ENCODE data around the gene MAP3K8. TPM values are rescaled to one million over a fixed set of nuclear protein-coding genes. Genes with fewer than 3 reads are reported as not detected.

The MAP3K8 gene
- total RNA-seq, 1 experiment from 2014 or later = 0.32 TPM

GRCh38 chr10:30437031-30437841, 3.3 kb downstream of the MAP3K8 start:
- in situ Hi-C loops (cut with HindIII; ENCODE audit: low pct_unique_long_range_greater_than_20kb, low sequenced_read_pairs) = no loop called here
- no peak for DNase-seq (ENCODE audit: low read depth, low spot score)

DNA sequence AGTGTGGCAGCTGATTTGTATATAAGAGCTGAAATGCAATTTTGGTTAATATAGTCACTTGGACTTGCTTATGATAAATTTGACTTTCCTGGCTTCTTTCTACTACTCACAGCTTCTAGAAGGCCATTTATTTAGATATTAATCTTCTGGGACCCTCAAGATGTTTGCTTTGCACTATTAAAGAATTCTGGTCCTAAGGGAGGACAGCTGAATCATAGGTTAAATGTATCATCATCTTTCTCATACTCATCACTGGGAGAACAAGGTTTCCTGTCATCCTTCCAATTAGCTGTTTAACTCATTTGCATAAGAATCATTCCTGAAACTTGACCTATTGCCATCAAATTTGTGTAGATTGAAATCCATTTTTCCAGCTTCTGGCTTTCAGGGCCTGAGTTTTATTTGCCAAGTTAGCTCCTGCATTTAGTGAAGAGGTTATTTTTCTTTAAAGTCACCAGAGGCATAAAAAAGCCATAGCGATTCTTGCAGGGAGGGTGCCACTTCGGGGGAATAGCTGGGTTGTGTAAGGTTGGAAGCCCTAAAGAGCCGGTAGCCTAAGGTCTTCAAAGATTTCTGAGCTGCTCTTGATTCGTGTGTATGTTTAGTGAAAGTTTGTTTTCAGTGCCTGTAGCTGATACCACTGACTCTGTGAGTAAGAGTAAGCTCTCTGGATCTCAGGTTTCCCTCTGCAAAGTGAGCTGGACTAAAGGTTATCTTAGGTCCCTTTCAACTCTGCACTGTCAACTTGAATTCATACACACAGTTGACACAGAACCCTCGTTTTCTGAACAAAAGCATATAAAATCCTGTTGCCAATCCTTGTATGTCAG, 4.3 kb downstream of the MAP3K8 start:
- in situ Hi-C loops (cut with HindIII; ENCODE audit: low pct_unique_long_range_greater_than_20kb, low sequenced_read_pairs) = no loop called here
- no peak for DNase-seq (ENCODE audit: low read depth, low spot score)

- DNase-seq (ENCODE audit: low read depth, low spot score) = no peak
- in situ Hi-C loops (cut with HindIII; ENCODE audit: low pct_unique_long_range_greater_than_20kb, low sequenced_read_pairs) = no loop called here
Measured at GRCh38 chr10:30439931-30440330, 5.9 kb downstream of the MAP3K8 start.

- in situ Hi-C loops (cut with HindIII; ENCODE audit: low pct_unique_long_range_greater_than_20kb, low sequenced_read_pairs) = no loop called here
- no peak for DNase-seq (ENCODE audit: low read depth, low spot score)
Measured at GRCh38 chr10:30442019-30442606, 8.1 kb downstream of the MAP3K8 start.

GRCh38 chr10:30443049-30443448, 9.1 kb downstream of the MAP3K8 start:
- DNase-seq (ENCODE audit: low read depth, low spot score) = no peak
- in situ Hi-C loops (cut with HindIII; ENCODE audit: low pct_unique_long_range_greater_than_20kb, low sequenced_read_pairs) = no loop called here

DNA sequence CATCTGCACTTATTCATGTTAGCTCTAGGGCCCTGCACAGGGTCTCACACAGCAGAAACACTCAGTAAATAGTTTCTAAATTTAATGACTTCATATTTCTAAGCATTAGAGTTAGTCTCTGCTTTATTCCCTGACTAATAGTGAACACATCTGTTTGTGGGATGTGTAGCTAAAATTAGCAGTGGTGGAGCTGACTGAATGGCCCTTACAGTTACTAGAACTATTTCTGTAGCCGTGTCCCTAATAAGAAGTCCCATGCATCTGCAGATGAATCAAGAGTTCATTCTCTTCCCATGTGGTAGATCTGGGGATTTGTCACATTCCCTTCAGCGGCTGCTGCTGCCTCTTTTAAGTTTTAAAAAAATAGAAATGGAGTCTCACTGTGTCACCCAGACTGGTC, 11.7 kb downstream of the MAP3K8 start:
- in situ Hi-C loops (cut with HindIII; ENCODE audit: low pct_unique_long_range_greater_than_20kb, low sequenced_read_pairs) = no loop called here
- DNase-seq (ENCODE audit: low read depth, low spot score) = no peak

DNA sequence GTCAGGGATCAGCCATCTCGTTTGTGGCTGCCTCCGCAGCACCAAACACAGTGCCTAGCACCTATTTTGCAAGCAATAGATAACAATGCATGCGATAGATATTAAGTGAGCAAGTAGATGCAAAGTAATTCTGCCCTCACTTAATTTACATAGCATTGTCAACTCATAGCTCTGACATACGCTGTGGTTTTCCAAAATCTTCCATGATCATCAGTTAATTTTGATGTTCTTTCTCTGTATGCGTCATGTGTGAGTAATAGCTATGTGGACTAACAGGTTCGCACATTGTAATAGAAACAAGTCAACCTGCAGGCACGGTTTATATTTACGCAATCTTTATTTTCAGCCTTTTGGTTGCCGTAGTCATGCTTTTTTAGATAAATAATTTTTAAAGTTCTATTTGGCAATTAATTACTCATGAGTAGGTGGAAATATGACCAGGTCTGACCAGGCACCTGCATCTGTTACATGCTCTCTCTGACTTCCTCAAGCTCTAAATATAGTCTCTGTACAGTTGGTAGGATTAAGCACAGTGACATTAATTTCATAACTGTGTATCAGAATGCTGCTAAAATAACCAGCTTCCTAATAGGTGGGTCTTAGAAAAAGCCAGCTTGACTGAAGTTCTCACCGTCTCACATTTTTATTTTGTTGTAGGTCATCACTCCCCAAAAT, 13.3 kb downstream of the MAP3K8 start:
- DNase-seq (ENCODE audit: low read depth, low spot score) = no peak
- in situ Hi-C loops (cut with HindIII; ENCODE audit: low pct_unique_long_range_greater_than_20kb, low sequenced_read_pairs) = no loop called here

DNA sequence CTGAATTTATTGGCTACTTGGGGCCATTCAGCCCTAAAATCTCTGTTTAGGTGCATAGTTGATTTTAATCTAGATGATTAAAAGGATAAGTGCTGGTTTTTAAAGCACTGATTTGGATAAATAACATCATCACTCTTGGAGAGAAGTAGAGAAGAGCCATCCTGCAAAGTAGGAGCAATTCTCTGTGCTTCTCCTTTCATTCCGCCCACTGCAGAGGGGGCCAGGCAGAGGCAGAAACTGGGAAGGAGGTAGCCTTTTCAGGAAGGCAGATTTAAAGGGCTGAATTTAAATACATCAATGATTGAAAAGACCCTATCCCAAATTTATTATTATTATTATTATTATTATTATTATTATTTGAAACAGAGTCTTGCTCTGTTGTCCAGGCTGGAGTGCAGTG, 14.1 kb downstream of the MAP3K8 start:
- in situ Hi-C loops (cut with HindIII; ENCODE audit: low pct_unique_long_range_greater_than_20kb, low sequenced_read_pairs) = no loop called here
- DNase-seq (ENCODE audit: low read depth, low spot score) = no peak

DNA sequence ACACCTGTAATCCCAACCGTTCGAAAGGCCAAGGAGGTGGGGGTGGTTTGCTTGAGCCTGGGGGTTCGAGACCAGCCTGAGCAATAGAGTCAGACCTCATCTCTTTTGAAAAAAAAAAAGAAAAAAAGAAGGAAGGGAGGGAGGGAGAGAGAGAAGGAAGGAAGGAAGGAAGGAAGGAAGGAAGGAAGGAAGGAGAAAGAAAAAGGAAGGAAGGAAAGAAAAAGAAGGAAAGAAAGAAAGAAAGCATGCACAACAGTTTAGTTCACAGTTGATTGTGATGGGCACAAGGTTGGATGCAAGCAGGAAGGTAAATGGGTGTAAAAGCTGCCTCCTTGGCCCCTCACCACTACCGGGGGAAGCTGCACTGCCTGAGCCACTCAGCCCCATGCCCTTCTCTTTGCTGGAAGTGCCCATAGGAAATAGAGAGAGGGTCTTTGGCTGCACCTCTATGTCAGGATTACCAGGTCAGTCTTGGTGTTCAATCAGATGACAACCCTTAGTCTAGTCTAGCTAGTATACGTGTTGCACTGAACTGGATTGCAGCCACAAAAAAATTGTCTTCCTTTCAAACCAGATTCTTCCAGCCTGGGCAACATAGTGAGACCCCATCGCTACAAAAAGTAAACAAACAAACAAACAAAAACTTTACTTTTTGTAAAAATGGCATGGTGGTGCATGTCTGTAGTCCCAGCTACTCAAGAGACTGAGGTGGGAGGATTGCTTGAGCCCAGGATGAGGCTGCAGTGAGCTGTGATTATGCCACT, 20.0 kb downstream of the MAP3K8 start:
- no peak for DNase-seq (ENCODE audit: low read depth, low spot score)
- in situ Hi-C loops (cut with HindIII; ENCODE audit: low pct_unique_long_range_greater_than_20kb, low sequenced_read_pairs) = no loop called here

GRCh38 chr10:30454744-30455510, 20.9 kb downstream of the MAP3K8 start:
- DNase-seq (ENCODE audit: low read depth, low spot score) = no peak
- in situ Hi-C loops (cut with HindIII; ENCODE audit: low pct_unique_long_range_greater_than_20kb, low sequenced_read_pairs) = no loop called here

GRCh38 chr10:30455816-30456215, 21.8 kb downstream of the MAP3K8 start:
- no peak for DNase-seq (ENCODE audit: low read depth, low spot score)
- in situ Hi-C loops (cut with HindIII; ENCODE audit: low pct_unique_long_range_greater_than_20kb, low sequenced_read_pairs) = no loop called here

DNA sequence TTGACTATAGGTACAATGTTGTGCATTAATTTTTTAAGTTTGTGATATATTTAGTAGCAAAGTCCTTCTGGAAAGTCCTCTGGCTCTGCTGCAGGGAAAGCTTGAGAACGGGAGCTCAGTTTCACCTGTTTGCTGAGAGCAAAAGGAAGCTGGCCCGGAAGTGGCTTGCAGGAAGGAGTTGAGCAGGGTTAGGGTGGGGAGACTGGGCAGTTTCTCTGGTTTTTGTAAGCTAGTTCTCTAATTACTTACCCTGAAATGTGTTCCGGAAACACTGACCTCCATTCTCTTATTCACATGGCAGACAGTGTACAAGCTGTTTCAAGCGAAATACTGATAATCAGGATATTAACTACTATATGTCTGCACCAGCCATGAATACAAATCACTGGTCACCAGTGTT, 22.3 kb downstream of the MAP3K8 start:
- no peak for DNase-seq (ENCODE audit: low read depth, low spot score)
- in situ Hi-C loops (cut with HindIII; ENCODE audit: low pct_unique_long_range_greater_than_20kb, low sequenced_read_pairs) = no loop called here

GRCh38 chr10:30459283-30459682, 25.3 kb downstream of the MAP3K8 start:
- in situ Hi-C loops (cut with HindIII; ENCODE audit: low pct_unique_long_range_greater_than_20kb, low sequenced_read_pairs) = no loop called here
- no peak for DNase-seq (ENCODE audit: low read depth, low spot score)

GRCh38 chr10:30460121-30460520, 26.1 kb downstream of the MAP3K8 start:
- no peak for DNase-seq (ENCODE audit: low read depth, low spot score)
- in situ Hi-C loops (cut with HindIII; ENCODE audit: low pct_unique_long_range_greater_than_20kb, low sequenced_read_pairs) = no loop called here

DNA sequence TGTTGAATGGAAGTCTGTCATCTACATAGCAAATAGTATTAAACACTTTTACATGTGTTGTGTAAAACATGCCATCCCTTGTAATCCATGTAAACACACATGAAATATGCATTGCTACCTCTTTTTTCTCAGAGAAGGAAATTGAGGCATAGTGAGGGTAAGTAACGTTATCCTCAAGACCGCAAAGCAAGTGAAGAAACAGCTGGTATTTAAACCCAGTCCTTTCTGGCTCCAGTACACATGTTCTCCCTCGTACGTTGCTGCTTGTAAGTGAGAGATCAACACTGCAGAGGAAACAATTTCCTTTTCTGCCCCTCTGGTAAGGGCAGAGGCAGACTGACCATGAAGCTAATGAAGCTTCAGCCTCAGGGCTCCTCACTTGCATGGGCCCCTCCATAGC, 28.5 kb downstream of the MAP3K8 start:
- in situ Hi-C loops (cut with HindIII; ENCODE audit: low pct_unique_long_range_greater_than_20kb, low sequenced_read_pairs) = no loop called here

GRCh38 chr10:30463944-30464451, 30.0 kb downstream of the MAP3K8 start:
- in situ Hi-C loops (cut with HindIII; ENCODE audit: low pct_unique_long_range_greater_than_20kb, low sequenced_read_pairs) = no loop called here
- DNase-seq (ENCODE audit: low read depth, low spot score) = no peak

More for the DNA sequence above, 28.5 kb downstream of the MAP3K8 start:
- no peak for DNase-seq (ENCODE audit: low read depth, low spot score)
